ENCODE results near the gene RNU6-1.

The RNU6-1 gene

DNA sequence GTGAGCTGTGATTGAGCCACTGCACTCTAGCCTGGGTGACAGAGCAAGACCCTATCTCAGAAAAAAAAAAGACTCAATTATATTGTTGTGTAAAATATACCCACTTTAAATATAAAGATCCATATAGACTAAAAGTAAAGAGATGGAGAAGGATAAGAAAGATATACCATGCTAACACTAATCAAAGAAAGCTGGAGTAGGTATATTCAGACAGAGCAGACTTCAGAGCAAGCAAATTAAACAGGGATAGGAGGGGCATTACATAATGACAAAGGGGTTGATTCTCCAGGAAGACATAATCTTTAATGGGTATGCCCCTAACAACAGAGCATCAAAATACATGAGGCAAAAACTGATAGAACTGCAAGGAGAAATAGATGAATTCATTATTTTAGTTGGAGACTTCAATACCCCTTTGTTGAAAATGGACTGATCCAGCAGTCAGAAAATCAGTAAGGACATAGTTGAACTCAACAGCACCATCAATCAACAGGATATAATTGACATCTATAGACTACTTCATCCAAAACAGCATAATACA, 31.1 kb upstream of the RNU6-1 start:
- no peak overlapping the region for H3K4me3 ChIP-seq (ENCODE audit: low read depth, low read length)
- DNase-seq (ENCODE audit: low read depth), result no peak
- TF ChIP-seq, protein P1, sequence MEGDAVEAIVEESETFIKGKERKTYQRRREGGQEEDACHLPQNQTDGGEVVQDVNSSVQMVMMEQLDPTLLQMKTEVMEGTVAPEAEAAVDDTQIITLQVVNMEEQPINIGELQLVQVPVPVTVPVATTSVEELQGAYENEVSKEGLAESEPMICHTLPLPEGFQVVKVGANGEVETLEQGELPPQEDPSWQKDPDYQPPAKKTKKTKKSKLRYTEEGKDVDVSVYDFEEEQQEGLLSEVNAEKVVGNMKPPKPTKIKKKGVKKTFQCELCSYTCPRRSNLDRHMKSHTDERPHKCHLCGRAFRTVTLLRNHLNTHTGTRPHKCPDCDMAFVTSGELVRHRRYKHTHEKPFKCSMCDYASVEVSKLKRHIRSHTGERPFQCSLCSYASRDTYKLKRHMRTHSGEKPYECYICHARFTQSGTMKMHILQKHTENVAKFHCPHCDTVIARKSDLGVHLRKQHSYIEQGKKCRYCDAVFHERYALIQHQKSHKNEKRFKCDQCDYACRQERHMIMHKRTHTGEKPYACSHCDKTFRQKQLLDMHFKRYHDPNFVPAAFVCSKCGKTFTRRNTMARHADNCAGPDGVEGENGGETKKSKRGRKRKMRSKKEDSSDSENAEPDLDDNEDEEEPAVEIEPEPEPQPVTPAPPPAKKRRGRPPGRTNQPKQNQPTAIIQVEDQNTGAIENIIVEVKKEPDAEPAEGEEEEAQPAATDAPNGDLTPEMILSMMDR (IDR thresholded peaks at IDR 0.05; ENCODE audit: control insufficient read depth, extremely low read depth, insufficient read depth), result no peak

DNA sequence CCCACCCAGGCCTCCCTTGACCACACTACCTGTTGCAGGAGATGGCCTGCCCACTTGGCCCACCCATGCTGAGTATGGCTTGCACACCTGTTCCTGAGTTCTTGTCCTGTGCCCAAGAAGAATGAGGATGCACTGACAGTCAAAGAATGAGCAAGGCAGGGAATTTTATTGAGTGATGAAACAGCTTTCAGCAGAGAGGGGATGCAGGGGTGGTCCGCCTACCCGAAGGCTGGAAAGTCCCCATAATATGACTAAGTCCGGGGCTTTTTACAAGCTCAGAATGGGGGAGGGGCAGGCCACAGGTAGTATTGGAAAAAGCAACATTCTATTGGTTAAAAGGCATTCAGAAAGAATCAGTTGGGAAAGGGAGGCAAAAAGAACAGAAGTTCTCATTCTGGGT, 29.9 kb upstream of the RNU6-1 start:
- TF ChIP-seq, protein P1 (IDR thresholded peaks at IDR 0.05; ENCODE audit: control insufficient read depth, extremely low read depth, insufficient read depth), result no peak
- no peak for DNase-seq (ENCODE audit: low read depth)
- H3K4me3 ChIP-seq (ENCODE audit: low read depth, low read length), result no peak overlapping the region

DNA sequence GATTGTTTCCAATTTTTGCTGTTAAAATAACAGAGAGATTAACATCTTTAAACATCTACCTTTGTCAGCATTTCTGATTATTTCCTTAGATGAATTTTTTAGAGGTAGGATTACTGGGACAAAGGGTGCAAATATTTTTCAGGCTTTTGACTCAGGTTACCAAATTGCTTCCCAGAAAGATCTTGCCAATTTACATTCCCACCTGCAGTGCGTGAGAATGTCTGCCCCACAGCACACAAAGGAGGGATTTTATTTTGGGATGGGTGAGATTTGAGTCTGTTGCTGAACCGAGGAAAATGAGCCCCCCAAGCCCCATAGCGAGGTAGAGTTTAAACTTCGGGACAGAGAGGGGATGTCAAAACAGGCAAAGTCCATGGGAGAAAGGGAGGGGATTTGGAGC, 25.9 kb upstream of the RNU6-1 start:
- TF ChIP-seq, protein P1 (IDR thresholded peaks at IDR 0.05; ENCODE audit: control insufficient read depth, extremely low read depth, insufficient read depth), result no peak
- no peak for DNase-seq (ENCODE audit: low read depth)
- H3K4me3 ChIP-seq (ENCODE audit: low read depth, low read length), result no peak overlapping the region

DNA sequence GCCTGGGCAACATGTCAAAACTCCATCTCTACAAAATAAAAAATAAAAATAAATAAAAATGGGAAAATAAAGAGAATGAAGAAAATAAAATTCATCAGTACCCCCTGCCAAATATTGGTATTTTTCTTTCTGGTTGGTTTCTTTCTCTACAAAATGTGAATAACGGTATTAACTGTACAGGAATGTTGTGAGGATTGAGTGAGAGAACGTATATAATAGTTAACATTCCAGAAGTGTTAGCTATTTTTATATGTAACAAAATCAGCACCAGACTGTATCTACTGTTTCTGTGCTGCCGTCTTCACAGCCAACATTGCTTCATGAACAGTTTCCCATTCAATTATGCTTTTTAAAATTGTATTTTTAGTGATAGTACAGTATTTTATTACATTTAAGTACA, 25.5 kb upstream of the RNU6-1 start:
- TF ChIP-seq, protein P1 (IDR thresholded peaks at IDR 0.05; ENCODE audit: control insufficient read depth, extremely low read depth, insufficient read depth), result no peak
- no peak overlapping the region for H3K4me3 ChIP-seq (ENCODE audit: low read depth, low read length)
- no peak for DNase-seq (ENCODE audit: low read depth)

DNA sequence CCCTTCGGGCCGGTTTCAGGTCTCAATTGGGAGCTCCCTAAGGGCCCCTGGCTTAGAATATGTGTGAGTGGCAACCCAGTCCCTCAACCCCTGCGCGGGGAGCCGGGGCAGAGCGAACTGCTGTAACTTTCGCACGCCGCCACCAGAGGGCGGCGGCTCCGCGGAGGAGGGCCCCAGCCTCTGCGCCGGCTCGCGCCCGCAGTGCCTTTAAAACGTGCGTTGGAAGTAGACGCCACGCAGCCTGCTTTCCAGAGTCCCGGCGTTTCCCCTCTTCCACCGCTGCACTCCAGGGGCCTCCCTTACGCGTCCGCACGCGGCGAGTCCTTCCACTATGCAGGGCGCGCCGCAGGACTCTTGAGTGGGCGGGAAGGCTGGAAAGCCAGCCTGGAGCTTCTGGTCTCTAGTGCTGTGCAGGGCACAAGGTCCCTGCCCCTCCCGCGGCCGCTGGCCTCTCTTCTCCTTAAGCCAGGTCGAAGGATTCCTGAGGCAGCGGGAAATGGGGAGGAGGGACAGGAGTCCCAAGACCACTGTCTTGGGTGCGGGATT, 23.7 kb upstream of the RNU6-1 start:
- peak overlapping the region; percentile 36 for H3K4me3 ChIP-seq (ENCODE audit: low read depth, low read length)
- no peak for DNase-seq (ENCODE audit: low read depth)
- TF ChIP-seq, protein P1 (IDR thresholded peaks at IDR 0.05; ENCODE audit: control insufficient read depth, extremely low read depth, insufficient read depth), result peak; percentile 86

DNA sequence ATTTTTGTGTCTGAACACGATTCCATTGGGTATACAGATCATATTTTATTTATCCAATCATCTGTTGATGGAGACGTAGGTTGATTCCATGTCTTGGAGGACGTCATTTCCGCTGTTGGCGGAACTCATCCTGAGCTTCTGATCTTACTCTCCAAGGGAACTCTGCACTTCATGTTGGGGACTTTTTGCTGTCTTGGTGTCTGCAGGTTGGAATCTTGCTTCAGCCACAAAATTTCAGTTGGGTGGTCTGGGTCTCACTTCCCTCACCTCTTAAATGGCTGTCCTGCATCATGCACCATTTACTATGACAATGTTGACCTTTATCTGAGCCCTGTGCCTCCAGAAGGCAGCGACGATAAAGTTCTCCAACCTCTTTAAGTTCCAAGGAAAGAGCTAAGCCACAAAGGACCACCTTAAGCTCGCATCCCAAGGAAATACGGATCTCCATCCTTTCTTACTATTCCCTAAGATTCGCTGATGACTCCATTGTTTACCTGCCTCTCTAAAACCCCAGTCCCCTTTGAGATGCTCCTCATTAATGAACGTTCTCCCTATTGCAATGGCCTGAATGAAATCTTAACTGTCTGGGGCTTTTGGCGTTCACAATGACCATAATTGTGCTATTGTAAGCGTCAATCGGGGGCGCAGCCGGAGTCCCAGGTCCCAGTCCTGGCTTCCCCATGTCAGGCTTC, 23.1 kb upstream of the RNU6-1 start:
- TF ChIP-seq, protein P1 (IDR thresholded peaks at IDR 0.05; ENCODE audit: control insufficient read depth, extremely low read depth, insufficient read depth), result no peak

More for the DNA sequence above, 23.1 kb upstream of the RNU6-1 start:
- no peak overlapping the region for H3K4me3 ChIP-seq (ENCODE audit: low read depth, low read length)
- no peak for DNase-seq (ENCODE audit: low read depth)
